ENCODE results near the gene RTP1.

RTP1 gene

GRCh38 chr3:187242435-187242834 is 45.1 kb downstream of the RTP1 start:
- DNase-seq (ENCODE audit: low spot score) = no peak

GRCh38 chr3:187242900-187243299 is 45.6 kb downstream of the RTP1 start:
- no peak for DNase-seq (ENCODE audit: low spot score)

- no peak for DNase-seq (ENCODE audit: low spot score)
Observed at GRCh38 chr3:187243933-187244524, 46.7 kb downstream of the RTP1 start.

- DNase-seq (ENCODE audit: low spot score) = no peak
Observed at GRCh38 chr3:187247398-187247797, 50.1 kb downstream of the RTP1 start.
